ENCODE results near the gene SPATA21.

DNA sequence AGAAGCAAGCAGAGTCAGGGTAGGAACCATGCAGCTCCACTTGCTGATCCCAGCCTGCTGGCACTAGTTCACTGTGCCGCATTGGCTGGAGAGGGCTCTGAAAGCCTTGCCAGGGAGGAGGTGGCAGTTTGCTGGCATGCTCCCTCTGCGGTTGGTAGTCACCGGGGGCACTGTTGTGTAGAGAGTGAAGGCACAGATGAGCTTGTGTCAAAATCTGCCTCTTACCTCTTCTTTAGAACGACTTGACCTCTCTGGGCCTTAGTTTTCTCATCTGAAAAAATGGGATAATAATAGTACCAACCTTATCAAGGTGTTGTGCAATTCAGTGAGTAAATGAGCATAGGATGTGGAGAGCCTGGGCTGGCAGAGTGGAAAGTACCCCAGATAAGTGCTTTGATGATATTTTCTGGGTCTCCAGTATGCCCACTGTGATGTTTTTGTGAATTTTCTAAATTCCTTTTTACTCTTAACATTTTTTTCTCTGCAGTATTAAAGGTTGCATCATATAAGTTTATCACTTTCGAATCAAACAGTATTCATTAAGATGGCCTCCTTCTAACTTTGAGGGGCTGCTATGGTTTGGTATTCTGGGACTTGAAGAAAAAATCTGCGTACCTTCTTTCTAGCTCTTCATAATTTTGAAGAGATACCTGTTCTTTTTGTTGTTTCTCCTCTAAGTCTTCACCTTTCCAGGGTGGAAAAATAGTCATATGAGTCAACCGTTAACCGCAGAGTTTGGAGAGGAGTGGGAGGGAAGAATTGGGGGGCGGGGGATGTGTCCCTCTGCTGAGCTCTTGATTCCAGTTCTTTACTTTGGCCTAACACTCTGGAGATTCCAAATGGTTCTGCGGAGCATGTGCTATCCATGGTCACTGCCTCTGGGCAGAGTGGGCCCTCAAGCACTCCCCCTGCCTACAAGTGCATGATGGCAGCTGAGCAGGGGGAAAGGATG is 43.4 kb downstream of the SPATA21 start:
- TF ChIP-seq, protein P1, sequence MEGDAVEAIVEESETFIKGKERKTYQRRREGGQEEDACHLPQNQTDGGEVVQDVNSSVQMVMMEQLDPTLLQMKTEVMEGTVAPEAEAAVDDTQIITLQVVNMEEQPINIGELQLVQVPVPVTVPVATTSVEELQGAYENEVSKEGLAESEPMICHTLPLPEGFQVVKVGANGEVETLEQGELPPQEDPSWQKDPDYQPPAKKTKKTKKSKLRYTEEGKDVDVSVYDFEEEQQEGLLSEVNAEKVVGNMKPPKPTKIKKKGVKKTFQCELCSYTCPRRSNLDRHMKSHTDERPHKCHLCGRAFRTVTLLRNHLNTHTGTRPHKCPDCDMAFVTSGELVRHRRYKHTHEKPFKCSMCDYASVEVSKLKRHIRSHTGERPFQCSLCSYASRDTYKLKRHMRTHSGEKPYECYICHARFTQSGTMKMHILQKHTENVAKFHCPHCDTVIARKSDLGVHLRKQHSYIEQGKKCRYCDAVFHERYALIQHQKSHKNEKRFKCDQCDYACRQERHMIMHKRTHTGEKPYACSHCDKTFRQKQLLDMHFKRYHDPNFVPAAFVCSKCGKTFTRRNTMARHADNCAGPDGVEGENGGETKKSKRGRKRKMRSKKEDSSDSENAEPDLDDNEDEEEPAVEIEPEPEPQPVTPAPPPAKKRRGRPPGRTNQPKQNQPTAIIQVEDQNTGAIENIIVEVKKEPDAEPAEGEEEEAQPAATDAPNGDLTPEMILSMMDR (IDR thresholded peaks at IDR 0.05), result no peak
- no peak for TF ChIP-seq POLR2A (IDR thresholded peaks at IDR 0.05)

All from thyroid gland (tissue), 4 donors.